ENCODE data around the gene DNAJC10.

DNAJC10 gene

DNA sequence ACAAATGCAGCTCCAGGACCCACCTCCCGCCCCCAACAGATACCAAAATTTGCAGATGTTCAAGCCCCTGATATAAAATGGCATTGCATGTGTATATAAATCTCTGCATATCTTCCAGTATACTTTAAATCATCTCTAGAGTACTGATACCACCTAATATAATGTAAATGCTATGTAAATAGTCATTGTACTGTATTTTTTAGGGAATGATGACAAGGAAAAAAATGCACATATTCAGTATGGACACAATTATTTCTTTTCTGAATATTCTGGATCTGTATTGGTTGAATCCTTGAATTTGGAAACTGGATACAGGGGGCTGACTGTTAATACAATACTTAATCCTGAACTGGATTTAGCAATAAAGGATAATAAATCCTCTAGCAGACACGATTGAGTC, 82.7 kb downstream of the DNAJC10 start:
- DNase-seq, result no peak

DNA sequence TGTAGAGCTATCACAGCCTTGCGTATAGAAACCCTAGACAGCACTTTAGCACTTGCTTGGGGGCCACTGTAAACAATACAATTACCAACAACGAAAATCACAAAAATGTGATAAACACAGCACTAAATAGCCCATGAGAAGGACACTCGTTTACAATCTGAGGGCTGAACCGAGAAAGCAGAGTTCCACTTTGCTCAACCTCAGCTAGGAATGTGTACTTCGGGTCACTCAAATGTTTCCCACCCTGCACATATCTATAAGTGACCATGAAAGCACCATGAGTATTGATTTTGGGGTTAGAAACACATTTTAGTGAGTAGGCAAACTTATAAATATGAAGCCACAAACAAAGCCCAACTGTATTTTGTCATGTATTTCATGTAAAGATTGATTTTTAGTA, 88.1 kb downstream of the DNAJC10 start:
- DNase-seq, result no peak

DNA sequence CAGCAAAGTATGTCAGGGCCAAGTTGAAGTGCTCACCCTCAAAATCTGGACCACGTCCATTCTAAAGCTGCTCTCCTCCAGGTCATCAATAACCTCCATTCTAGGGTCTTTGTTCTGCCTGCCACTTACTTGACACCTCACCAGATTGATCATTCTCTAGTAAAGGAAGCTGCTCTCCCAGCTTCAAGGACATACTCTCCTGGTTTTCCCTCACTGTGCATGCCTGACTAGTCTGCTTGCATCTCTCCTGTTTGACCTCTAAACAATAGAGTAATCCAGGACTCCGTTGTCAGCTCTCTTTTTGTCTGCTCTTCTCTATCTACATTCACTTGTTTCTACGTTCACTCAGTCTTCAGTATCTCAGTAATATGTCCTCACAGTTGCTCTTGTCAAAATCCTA, 91.3 kb downstream of the DNAJC10 start:
- no peak for DNase-seq

DNA sequence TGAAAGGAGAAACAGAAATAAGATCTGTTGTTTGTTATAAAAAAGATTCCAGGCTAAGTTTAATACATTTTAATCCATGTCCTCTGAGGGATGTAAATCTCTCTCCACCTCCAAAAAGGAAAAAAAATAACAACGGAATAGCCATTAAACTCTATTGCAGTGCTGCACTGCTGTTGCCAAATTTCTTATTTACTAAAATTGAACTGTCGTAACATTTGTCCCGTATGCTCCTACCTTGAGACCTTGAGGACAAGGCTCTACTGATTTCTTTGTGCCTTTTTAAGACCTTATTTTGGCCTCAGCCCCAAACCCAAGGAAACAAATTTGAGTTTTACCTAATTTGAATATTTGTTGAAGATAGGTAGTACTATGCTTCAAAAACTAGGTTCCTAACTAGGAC, 94.0 kb downstream of the DNAJC10 start:
- no peak for DNase-seq

DNA sequence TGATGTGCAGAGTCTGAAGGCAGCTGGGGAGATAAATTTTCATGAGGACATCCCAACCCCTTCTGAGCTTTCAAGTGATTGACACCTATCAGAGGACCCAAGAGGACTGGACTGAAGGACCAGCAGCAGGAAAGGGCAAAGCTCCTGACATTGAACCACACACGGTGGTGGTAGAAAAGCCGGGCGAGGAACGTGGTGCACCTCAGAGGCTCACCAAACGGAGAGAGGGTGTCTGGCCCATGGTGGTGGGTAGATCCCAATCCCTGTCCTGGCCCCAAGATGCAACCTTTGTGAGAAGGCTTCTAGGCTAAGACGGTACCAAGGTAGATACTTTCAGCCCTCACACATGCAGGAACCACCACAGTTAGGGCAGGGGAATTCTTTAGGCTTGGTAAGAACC, 98.3 kb downstream of the DNAJC10 start:
- DNase-seq, result no peak

DNA sequence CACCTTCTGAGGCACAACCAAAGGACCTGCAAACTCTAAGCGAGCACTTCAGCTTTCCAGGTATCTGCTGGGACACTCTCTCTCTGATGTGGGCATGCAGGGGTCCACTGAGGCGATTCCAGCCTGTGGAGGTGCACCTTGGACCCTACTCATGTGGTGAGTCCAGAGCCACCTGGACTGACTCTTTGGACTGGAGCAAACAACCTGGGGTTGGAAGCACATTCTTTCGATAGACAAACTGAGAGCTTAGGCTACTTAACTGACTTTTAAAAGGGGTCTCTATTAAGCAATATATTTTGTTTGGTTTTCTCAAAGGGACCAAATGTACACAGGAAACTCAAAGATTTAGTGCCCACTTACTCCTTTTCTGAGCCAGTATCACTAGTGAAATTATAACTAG, 98.7 kb downstream of the DNAJC10 start:
- no peak for DNase-seq

DNA sequence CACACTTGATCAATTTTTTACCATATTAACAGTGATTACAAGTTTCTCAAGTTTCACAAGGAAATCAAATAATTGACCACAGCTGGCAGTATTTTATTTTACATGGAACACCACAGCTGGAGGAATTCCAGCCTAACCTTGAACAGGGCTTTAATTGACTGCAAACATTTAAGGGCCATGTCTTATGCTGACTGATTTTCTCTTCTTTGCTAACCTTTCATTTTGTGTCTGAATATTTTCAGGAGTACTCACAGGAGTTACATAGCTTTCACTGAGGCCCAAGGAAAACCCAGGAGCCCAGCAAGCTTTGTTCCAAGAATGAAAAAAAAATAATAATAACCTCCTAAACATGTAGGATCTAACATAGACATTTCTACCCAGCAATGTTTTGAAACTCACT, 100.8 kb downstream of the DNAJC10 start:
- DNase-seq, result no peak

DNA sequence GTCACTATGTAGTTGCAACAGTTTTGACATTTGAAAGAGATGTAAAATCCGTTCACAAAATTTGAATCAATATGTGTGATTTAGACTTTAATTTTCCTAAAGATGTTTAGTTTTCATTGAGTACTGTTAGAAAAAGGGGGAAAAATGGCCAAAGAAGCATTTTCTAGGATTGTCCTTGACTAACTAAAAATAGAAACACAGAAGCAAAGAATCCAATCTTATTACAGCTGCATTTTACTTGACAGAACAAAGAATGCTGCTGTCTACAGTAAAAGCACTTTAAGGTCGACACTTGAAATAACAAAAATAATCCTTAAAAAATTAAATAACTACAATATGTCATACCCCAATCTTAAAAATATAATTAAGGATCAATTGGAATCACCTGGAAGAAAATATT, 101.5 kb downstream of the DNAJC10 start:
- no peak for DNase-seq

DNA sequence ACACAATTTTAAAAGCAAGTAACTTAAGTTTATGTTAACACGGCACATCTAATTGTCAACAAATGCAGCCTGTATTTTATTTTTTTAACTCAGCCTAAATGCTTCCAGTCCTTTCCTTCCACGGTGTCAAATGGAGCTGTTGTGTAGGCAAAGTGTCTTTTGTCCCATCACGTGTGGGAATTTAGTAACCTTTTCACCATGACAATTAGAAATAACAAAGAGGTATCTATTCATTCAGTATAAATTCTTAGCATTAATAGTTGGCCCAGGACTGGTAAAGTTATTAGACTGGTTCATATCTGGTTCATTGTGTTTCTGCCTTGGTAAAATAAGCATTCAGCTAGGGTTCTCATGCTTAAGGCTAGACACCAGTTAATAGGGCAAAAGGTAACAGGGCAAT, 102.4 kb downstream of the DNAJC10 start:
- DNase-seq, result no peak

DNA sequence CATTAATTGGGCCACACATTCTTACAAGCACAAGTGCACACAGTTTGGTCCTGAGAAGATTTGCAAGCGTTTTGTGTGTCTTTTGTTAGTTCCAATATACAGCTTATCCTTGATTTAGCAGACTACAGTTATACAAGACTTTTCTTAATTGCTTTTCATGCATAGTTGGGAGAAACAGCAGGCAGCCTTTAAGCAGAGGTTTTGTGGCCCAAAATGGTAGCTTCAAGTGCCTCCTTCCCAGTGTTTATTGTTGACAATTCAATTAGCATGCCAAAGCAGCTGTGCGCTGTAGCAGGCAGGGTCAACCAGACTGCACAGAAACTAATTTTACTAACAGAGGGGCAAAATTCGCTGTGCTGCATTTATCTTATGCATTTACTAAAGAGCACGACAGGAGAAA, 102.9 kb downstream of the DNAJC10 start:
- peak; percentile 35 for DNase-seq

DNA sequence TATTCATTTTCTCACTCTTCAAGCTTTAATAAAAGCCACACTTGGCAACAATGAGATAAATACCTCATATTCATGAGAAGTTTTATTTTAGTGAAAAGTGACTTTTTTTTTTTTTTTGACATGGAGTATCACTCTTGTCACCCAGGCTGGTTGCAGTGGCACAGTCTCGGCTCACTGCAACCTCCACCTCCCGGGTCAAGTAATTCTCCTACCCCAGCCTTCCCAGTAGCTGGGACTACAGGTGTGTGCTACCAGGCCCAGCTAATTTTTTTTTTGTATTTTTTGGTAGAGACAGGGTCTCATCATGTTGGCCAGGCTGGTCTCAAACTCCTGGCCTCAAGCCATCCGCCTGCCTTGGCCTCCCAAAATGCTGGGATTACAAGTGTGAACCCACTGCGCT, 103.4 kb downstream of the DNAJC10 start:
- DNase-seq, result no peak

DNA sequence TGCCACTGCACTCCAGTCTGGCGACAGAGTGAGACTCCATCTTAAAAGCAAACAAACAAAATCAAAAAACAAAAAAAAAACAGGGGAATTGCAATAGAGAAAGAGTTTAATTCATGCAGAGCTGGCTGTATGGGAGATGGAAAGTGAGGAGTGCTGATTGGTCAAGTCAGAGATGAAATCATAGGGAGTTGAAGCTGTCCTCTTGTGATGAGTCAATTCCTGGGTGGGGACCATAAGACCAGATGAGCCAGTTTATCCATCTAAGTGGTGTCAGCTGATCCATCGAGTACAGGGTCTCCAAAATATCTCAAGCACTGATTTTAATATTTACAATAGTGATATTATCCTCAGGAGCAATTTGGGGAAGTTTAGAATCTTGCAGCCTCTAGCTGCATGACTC, 105.1 kb downstream of the DNAJC10 start:
- no peak for DNase-seq

DNA sequence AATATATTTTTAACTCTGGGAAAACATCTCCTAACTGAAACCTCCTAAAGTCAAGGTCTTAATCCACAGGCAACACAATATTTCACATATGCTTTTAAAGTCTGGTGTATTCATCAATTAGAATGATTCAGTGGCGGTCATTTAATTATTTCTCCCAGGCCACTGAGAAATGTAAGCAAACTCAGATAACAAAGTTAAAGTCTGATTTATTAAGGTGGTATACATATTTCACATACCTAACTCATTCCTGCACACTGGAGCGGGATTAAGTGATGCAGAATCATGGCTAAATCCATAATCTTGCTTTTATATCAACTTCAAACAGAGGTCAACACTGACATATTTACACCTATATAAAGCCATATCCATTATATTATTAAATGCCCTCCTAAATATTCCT, 106.7 kb downstream of the DNAJC10 start:
- no peak for DNase-seq

DNA sequence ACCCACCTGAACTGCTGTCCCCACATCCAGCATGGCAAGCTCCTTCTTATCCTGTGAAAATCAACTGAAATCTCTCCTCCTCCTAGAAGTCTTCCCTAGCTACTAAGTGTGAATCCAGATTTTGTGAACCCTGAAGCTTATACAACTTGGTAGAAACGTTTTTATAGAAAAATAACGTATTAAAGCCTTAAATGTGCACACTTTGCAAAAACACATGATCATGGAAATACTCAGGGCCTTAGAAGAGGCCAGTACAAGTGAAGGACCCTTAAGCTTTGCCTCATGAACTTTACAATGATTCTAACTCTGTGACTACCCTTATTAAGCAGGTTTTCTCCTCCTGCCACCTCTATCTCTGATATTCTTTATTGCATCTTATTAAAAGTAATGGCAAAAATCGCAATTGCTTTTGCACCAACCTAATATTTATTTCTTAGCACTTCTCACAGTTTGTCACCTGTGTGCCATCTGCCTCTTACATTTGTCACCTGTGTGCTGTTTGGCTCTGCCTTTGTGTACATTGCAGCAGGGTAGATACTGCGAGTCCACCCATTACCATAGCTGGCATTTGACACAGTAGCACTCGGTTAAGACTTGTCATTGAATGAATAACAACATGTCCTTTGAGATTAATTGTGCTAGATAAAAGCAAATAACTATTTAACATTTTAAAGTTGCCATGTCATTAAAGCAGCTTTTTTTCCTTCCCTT, 108.2 kb downstream of the DNAJC10 start:
- no peak for DNase-seq

DNA sequence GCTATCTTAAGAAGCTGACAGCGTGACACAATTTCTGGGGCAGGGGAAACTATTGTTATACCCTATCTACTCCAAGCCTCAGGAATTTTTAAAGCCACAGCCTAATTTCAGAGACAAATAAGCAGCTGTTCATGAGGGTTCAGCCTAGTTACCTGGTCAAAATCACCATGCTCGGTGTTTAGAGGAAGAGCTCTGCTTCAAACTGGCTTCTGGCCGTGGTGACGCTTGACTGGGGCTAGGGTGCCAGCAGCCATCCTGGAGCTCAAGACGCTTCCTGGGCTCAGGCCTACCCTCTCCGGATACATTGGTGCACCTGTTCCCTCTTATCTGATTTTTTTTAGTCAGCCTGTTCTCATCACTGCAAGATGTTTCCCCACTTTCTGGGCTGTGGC, 108.7 kb downstream of the DNAJC10 start:
- no peak for DNase-seq

DNA sequence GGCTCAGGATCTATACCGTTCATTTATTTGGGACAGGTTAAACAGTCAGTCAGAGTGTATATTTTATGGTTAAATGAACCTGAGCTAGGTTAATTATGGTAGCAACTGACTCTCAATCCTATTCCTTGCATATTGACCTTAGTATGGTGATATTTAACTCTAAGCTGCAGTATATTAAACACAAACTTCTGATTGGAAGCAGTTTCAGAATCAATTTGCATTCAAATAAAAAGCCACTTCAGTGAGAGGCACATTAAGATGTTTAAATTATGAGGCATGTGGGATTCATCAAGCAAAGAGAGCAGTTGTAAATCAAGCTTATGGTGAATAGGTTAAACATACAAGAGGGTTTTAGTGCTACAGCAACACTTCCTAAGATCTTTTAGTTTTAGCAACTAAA, 110.0 kb downstream of the DNAJC10 start:
- no peak for DNase-seq

DNA sequence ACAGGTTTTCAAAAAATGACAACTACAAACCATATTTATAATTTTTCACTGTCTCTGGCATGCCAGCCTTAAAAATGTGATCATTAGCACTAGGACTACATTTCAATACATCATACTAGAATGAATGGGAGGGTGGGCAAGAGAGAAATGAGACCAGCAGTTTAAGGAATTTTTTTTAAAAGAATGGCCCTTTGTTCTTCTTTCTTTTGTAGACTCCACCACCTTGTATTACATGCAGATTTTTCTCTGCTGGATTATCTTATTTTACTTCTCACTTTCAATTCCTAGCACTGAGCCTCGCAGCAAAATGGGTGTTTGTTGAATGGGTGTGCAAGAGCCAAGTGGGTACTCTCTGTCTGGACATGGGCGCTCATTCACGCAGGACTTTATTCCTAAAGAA, 110.4 kb downstream of the DNAJC10 start:
- no peak for DNase-seq

DNA sequence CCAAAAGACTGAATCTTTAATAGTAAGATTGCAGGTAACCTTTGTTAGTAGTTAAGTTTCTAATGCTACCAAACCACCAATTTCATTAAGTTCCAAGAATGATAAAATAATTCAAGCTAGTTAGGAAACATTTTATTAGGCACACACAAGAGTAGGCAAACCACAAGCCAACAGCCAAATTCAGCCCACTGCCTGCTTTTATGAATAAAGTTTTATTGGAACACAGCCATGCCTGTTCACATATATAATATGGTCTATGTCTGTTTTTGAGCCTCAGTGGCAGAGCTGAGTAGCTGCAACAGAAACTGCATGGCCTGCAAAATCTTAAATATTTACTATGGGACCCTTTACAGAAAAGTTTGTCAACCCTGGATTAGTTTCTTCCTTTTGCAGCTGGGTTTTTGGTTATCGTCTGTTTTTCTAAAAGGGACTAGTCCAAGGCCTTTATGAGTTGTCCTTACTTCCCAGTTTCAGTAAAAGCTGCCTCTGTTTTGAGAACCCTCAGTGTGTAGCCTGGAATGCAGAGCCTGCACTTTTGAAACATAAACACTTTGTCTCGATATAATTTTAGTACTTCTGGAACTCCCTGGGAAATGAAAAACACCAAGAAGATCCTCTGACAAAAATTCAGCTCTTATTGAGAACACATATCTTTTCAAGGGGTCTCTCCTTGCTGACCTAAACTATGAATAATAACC, 111.3 kb downstream of the DNAJC10 start:
- DNase-seq, result no peak

DNA sequence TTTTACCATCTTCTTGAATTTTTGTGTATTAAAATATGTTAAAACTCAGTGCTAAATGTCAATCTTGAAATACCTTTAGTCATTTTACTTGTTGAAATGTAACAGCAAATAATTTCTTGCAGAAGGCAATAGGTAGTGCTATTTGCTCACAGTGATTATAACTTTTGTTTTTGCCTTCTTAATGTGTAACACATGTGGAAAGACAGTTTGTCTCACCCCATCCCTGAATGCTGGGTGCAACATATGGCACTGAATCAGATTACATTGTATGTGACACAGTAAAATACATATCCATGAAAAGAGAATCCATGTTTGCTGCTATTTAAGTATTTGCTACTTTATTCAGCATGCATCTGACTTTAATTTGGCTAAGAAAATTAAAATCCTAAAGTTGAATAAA, 115.0 kb downstream of the DNAJC10 start:
- DNase-seq, result no peak

DNA sequence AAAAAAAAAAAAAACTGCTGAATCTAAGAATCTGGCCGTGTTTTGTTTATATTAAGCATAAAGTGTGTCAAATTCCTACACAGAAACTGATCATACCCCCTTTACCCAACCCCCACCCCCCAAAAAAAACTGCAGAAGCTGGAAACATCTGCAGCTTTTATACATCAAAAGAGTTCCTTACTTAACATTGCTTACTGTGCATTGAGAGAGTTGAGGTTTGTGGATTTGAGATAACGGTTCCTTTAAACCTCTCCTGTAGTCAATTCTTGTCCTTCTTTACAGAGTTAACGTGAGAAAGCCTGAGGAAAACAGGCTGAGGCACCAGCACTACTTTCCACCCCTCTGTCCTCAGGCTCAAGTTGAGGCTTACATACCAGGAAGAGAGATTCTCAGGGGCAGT, 115.9 kb downstream of the DNAJC10 start:
- no peak for DNase-seq

DNA sequence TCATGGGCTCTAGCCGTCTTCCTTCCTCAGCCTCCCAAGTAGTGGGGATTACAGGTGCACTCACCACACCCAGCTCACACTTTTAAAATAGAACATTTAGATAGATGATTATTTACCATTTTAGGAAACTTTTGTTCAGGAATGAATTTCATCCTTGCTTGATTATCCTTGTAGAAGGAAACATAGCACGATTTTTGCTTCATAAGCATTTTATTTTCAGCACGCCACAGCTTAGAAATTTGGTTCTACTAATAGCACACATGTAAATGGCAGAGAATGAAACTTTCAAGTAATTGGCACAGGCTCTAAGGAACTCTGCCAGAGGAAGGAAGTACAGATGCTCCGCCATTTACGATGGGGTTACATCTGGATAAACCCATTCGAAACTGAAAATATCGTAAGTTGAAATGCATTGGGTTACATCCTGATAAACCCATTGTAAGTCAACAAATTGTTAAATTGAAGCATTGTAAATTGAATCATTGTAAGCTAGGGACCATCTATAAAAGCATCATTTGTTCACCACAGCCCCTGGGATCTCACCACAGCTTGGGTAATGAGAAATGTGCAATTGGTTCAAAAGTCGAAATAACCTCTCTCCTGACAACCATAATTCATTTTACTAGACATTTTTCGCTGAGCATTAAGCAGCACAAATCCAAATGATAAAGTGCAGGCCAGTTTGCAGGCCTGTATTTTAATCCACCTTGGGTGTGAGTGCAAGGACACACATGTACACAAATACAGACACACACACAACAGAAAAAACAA, 117.2 kb downstream of the DNAJC10 start:
- no peak for DNase-seq

DNA sequence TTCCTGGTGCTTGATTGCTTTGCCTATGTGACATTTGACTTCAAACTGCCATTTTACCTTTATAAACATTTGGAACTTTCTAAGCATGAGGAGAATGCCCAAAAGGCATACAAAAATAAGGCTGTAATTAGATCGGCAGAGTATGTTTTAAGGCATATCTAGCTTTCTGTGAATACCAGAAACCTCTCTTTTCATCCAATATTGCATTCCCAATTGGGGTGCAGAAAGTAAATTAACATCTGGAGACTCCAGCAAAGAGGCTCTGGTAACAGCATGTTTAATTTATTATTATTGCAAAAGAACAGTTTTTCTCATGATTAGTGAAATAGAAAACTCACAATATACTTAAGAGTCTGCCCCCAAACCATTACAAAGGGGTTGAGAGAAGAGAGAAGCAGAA, 118.2 kb downstream of the DNAJC10 start:
- no peak for DNase-seq

DNA sequence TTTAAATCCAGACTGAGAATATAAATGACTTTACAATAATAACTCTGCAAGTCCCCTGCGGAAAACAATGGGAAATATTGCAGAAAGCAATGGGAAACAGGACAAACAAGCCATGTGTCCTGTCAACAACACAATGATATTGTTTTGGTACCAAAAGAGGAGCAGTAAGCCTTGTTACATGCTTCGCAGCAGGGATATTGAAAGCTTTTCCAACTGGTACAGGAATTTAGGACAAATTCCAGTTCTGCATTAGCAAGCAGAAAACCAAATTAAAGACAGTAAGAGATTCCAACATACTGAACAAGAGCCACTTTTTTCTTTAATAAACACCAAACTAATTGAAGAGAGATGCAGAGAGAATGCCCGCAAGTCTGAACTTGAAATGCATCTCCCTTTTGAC, 120.4 kb downstream of the DNAJC10 start:
- DNase-seq, result no peak
